Suppressor macrophage treated with lipopolysaccharide for 1 hour (primary cell): Measurements from ENCODE around the gene EHD4.
A peak's percentile ranks its signal among the peaks of the same experiment; 100 is the strongest.

Experiments used
- DNase-seq, 3 donors: peaks; one replicate each; pipeline ENCODE4 v3.0.0-alpha.2; 2020 to 2022

Gene EHD4

DNA sequence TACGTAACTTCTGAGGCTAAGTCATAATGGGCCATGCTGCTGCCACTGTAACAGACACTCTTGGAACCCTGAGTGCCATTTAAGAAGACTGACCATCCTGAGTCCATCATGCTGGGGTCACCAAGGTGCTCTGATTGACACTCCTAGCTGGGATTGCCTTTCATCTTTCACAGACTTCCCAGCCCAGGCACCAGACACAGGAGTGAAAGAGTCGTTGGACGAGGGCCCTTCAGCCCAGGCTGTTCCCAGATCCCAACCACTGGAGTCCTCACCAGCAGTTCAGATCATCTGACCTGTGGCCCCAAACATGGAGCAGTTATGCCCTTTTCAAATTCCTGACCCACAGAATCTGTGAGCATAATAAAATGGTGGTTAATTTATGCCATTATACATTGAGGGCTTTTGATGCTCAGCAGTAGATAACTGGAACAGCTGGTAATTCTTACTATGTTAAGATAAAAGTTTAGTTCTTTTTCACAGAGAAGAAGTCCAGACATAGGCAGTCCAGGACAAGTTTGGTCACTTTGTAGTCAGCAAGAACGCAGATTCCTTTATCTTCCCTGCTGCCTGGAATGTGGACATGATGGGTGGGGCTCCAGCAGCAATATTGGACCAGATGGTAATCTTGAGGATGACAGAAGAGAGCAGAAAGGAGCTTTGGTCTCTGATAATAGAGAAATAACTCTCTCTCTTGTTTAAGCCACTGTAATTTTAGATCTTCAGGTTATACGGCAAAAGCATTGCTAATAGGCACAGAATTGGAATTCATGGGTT, 7.3 kb upstream of the EHD4 start:
- DNase-seq: no peak

DNA sequence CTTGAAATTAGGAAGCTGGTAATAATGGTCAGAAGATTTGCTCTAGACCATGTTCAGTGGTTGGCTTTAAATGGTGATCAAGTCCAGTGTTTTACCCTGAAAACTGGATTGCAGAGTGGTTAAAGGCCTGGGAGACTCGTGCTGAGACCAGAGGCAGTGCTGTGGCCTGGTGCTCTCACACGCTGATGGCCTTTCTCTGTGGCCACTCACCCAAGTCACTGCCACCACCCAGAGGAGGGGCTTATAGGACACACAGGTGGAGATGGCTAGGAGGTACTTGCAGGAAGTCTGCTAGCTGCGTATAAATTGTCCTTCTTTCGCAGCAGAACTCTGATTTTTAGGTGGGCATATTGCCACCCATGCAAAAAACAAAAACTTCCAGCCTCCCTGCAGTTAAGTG, 6.2 kb upstream of the EHD4 start:
- no peak for DNase-seq

- DNase-seq: no peak
Measured at GRCh38 chr15:41977757-41978383, 5.5 kb upstream of the EHD4 start.

GRCh38 chr15:41975669-41976068, 3.3 kb upstream of the EHD4 start:
- DNase-seq: peak in 1 of 3 donors; percentile 20

- peak in 1 of 3 donors; percentile 36 for DNase-seq
Measured at GRCh38 chr15:41974041-41974440, 1.7 kb upstream of the EHD4 start.

GRCh38 chr15:41971895-41972252, 483 bp downstream of the EHD4 start:
- peak; percentile 44 to 73 (median 45) for DNase-seq

DNA sequence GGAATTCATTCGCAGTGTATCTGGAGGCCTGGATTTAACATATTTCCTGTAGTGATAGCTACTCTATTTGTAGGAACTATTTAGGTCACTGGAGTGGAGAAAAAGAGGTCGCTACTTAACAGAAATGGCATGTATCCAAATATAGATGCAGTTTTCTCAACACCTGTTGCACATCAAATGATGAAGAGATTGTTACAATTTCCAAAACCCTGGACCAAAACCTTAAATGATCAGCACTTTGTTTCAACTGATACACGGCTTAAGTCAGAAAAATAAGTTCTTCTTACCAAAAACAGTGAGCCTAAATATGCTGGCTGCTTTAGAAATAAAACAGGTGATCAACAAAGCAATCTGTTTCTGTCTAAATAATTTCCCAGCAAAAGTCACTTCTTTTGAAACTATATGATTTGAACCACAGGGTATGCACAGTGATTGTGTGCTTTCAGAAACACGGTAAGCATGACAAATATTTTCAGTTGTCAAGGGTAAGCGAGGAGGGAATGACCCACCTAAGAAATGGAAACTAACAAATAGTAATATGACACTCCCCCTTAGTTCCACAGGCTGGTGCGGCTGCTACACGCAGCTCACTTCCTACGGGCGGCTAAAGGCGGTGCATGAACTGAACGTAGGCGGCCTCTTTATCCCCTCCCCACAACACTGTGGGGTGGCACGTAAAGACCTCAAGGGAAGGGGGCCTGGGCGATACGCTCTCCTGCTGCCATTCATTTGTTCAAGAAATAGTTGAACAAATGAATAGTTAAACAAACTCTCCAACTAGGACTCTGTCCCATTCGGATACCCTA, 1.1 kb downstream of the EHD4 start:
- DNase-seq: peak; percentile 89 to 93 (median 90)

GRCh38 chr15:41970456-41970855, 1.9 kb downstream of the EHD4 start:
- DNase-seq: no peak

DNA sequence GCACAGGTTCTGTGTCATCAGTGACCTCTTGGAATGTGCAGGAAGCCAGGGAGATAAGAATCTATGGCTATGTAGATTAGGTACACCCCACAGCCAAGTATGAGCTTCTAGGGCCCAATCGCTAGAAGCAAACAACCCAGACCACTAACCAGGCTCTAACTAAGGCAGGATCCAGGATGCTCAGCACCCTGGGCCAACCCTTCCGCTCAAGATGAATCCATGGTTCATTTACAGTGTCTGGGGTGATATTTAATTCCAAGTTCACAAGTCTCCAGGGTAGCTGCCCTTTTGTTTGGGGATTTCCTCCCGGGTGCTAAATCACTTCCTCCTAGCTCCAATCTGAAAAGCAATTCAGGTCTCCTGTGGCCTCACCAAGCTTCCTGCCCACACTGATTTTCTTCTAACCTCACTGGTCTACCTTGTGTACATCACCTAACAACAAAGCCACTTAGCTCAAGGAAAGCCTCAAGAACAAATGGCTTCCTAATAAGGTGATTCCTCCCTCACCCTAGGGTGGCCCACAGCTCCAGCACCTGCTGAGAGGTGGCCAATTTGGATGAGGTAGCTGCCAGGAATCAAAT, 2.4 kb downstream of the EHD4 start:
- DNase-seq: peak; percentile 58 to 79 (median 63)

DNA sequence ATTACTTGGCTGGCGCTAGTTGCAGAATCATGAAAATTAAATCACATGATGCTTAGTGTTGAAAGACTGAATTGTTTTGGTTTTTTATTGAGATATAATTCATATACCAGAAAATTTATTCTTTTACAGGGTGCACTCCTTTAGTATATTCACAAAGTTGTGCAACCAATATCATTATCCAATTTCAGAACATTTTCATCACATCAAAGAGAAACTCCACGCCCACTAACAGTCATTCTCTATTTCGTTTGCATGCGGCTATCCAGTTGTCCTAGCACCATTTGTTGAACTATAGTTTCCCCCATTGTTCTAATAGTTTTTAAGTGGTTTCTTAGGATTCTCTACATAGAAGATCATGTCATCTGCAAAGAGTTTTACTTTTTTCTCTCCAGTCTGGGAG, 3.7 kb downstream of the EHD4 start:
- DNase-seq: peak; percentile 60 to 83 (median 74)

- DNase-seq: peak; percentile 90 to 96 (median 95)
Measured at GRCh38 chr15:41967506-41968206, 4.7 kb downstream of the EHD4 start.

DNA sequence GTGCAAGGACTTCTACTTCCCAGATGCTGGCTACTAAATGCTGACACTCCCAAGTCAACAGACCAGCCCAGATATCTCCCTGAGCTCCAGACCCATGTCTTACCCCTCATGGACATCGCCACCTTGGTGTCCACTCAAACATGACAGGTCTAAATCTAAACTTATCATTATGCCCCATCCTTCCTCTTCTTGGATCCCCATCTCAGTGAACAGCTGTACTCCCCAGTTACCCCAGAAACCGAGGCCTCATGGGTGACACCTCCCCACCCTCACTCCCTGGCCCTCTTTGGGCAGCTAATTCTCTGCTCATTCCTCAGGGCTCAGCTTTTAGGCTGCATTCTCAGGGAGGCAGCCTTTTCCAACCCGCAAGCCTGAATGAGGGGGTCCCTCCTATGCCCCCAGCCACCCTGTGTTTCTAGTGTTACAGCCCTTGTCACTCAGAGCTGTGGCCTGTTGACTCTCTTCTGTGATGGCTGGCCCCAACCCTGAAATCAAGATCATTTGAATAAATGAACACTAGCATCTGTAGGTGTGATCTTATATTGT, 5.4 kb downstream of the EHD4 start:
- DNase-seq: peak; percentile 22 to 32 (median 28)

DNA sequence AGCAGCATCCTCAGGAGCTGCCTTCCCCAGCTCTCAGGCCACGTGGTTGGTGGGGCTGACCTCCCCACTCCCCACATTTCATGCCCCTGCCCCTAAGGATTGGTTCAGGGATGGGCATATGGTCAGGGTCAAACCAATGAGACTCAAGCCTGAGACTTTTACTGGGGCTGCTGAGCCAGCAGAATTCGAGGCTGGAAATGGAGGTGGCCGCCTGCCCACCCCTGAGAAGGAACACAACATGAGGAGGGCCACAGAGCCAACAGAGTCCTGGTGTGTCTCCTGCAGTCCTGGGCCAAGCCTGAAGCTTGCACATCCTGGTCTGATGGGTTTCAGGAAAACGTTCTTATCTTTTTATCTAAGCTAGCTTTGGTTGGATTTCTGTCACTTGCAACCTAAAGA, 5.9 kb downstream of the EHD4 start:
- DNase-seq: no peak

GRCh38 chr15:41965441-41966413, 6.6 kb downstream of the EHD4 start:
- no peak for DNase-seq

DNA sequence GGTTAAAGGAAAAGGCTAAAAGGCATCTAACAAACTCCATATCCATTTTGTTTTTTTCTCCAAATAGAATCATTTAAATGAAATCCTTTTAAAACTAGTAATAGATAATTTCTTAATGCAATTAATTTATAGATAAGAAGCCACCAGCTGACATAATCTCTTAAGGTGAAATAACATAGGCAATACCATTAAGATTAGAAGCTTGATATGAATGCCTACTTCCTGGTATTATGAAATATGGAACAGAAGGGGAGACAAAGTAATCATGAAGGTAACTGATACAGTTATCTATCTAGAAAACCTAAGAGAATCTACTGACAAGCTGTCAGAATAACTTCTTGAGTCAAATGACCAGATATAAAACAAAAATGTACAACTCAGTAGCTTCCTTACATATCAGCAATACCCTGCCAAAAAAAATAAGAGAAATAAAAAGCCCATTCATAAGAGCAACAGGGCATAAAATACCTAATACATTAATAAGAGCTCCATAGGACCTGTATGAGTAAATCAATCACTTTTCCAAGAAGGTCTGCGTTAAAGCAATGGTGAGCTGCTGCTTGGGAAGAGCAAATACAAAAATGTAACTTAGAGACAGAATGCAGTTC, 10.7 kb downstream of the EHD4 start:
- no peak for DNase-seq

- DNase-seq: peak; percentile 28 to 69 (median 48)
Measured at GRCh38 chr15:41961001-41961518, 11.3 kb downstream of the EHD4 start.

DNA sequence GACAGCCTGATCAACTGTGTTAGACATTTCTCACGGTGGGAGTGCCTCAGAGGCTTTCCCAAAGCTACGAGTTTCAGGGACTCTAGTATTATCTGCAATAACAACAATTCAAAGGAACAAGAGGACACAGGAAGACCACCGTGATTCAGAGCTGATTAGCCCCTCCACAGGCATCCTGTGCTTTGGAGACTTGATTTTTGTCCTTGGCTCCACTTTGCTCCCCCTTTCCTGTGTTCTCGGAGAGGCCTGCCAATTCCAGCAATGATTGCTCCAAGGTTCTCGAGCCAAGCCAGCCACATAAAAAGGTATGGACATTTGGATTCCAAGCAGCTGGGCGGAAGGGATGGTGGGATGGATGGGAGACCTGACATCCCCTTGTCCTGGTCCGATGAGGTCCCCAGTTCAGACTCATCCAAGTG, 14.3 kb downstream of the EHD4 start:
- DNase-seq: no peak

DNA sequence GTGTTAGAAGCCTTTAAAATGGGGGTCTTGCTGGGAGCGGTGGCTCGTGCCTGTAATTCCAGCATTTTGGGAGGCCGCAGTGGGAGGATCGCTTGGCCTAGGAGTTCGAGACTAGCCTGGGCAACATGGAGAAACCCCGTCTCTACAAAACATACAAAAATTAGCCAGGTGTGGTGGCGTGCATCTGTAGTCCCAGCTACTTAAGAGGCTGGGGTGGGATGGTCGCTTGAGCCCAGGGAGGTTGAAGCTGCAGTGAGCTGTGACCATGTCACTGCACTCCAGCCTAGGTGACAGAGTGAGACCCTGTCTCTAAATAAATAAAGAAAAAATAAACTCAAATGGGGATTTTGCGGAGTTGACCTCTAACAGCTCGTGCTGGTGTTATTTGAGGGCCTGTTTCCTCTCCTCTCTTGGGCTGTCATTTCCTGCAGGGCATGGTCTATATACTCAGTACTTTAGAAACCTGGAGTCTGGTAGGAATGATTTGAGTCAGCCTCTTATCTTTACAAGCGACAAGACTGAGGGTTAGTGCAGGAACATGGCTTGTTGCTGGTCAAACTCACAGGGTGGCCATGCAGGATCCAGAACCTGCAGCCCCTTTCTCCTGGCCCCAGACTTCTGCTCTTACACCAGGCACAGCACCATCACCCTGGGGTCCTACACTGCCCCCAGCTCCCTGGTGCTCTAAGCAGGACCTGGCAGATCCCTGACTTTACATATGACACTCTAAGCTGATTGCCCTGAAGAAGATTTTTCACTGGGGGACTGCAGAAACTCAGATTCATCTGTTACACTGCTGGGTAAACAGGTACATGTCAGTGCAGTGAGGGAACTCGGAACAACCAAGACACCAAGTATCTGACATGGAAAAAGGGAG, 15.1 kb downstream of the EHD4 start:
- DNase-seq: no peak

DNA sequence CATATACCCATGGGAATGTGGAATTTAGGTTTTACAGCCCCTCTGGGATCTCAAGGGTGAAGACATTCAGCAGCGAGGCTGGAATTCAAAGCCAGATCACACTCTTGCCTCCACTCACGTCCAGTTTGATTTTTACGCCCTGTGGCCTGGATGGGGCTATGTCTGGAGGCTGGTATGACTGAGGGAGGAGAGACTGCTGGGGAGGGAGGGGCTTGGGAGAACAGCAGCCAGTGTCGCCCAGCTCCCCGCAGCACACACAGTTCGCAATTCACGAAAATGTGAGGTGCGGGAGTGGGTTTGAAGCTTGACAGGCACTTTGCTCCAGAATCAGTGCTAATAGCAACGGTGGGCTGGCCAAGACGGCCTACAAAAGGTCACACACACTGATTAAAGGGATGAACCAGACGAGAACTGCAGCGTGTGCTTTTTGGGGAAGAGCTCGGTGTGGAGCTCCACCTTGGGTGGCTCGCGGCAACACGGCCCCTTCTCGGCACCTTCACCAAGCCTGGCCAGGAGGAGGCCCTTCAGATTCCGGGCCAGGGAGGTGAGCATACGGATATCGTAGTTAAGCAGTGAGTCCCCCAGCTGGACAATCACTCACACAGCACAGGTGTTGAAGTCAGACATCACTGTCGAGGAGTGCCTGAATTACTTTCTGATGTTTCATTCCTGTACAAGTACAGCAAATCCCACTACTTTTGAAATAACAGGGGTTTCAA, 16.4 kb downstream of the EHD4 start:
- DNase-seq: no peak
